IMR-90 (cell line): ENCODE results near the gene PPP1R12B. TPM values are rescaled to one million over a fixed set of nuclear protein-coding genes. Genes with fewer than 3 reads are reported as not detected.
"Not testable (repeated sequence)": the region's sequence is repeated elsewhere in the genome, so short reads cannot be mapped to it uniquely, and the experiment has no call there.

Experiments used
- ATAC-seq: fragments of 200-7000 bp; cut with Tn5 transposase; 2 replicates; pipeline ENCODE4 v1.9.1; 2020; ENCODE audit warnings: low read depth, mild to moderate bottlenecking, moderate library complexity
- BruUV-seq: library from RNA; stranded (reverse); fragments of 400-500 nt; replicated peaks from 2 replicates; lab custom pipeline; 2021; lab: Mats Ljungman, UMichigan
- CTCF ChIA-PET: fragments of 300-600 bp; formaldehyde crosslinking; extraction: SDS; loops from one replicate; lab custom pipeline; 2021; ENCODE audit warnings: antibody characterized with exemption; lab: Yijun Ruan, JAX
- POLR2A ChIA-PET: fragments of 300-600 bp; sonication (Branson Sonifier 250); formaldehyde crosslinking; loops from one replicate; lab custom pipeline; 2022; ENCODE audit warnings: antibody characterized with exemption; ENCODE audit not compliant: unreplicated experiment; lab: Charles Lee
- DNase-seq: peaks from one replicate; pipeline ENCODE4 v3.0.0; 2013
- H2AFZ ChIP-seq: replicated peaks from 2 replicates; pipeline ENCODE3; 2013; ENCODE audit warnings: low read length, mild to moderate bottlenecking; ENCODE audit not compliant: poor library complexity
- H2AK5ac ChIP-seq: 2 replicates; pipeline ENCODE4 v1.6.1; 2013; ENCODE audit warnings: low read depth, low read length, inconsistent platforms
- H2AK9ac ChIP-seq: replicated peaks from 2 replicates; pipeline ENCODE3; 2013; ENCODE audit warnings: mild to moderate bottlenecking, low read depth, low read length, moderate library complexity; ENCODE audit not compliant: poor library complexity
- H2BK120ac ChIP-seq: 2 replicates; pipeline ENCODE4 v1.6.1; 2013; ENCODE audit warnings: low read depth, low read length, inconsistent platforms
- H2BK15ac ChIP-seq: 3 replicates; pipeline ENCODE4 v1.6.1; 2013; ENCODE audit warnings: low read depth, low read length, inconsistent platforms
- H2BK20ac ChIP-seq: 2 replicates; pipeline ENCODE4 v1.6.1; 2013; ENCODE audit warnings: low read depth, mild to moderate bottlenecking, inconsistent platforms, low read length, moderate library complexity
- H2BK5ac ChIP-seq: 2 replicates; pipeline ENCODE4 v1.6.1; 2013; ENCODE audit warnings: mild to moderate bottlenecking, low read depth, low read length, inconsistent platforms; ENCODE audit not compliant: poor library complexity, severe bottlenecking
- H3K14ac ChIP-seq: replicated peaks from 2 replicates; pipeline ENCODE4 v1.6.1; 2013; ENCODE audit warnings: low read depth, low read length, inconsistent platforms
- H3K18ac ChIP-seq: 2 replicates; pipeline ENCODE4 v1.6.1; 2013; ENCODE audit warnings: low read depth, low read length, control low read depth
- H3K23ac ChIP-seq: 2 replicates; pipeline ENCODE4 v1.6.1; 2013; ENCODE audit warnings: low read depth, low read length, inconsistent platforms
- H3K27ac ChIP-seq: 2 replicates; pipeline ENCODE4 v1.5.1; 2013; ENCODE audit warnings: mild to moderate bottlenecking, control low read depth, low read length; ENCODE audit not compliant: insufficient read depth
- H3K27me3 ChIP-seq: 2 replicates; pipeline ENCODE4 v1.6.1; 2013; ENCODE audit warnings: low read length; ENCODE audit not compliant: control insufficient read depth, insufficient read depth
- H3K36me3 ChIP-seq: 2 replicates; pipeline ENCODE4 v1.6.1; 2013; ENCODE audit warnings: low read length, mixed read lengths; ENCODE audit not compliant: control insufficient read depth, insufficient read depth
- H3K4ac ChIP-seq: 2 replicates; pipeline ENCODE4 v1.6.1; 2013; ENCODE audit warnings: low read depth, low read length, inconsistent platforms
- H3K4me1 ChIP-seq: 2 replicates; pipeline ENCODE4 v1.6.1; 2013; ENCODE audit warnings: low read length, mixed read lengths; ENCODE audit not compliant: control insufficient read depth, insufficient read depth
- H3K4me2 ChIP-seq: 2 replicates; pipeline ENCODE4 v1.6.1; 2013; ENCODE audit warnings: low read depth, mild to moderate bottlenecking, control low read depth, low read length, moderate library complexity
- H3K4me3 ChIP-seq: 2 replicates; pipeline ENCODE4 v1.5.1; 2013; ENCODE audit warnings: low read depth, mild to moderate bottlenecking, control low read depth, low read length, moderate library complexity; ENCODE audit not compliant: insufficient read depth
- H3K56ac ChIP-seq: 2 replicates; pipeline ENCODE4 v1.6.1; 2013; ENCODE audit warnings: low read length, inconsistent platforms; ENCODE audit not compliant: insufficient read depth; ENCODE audit errors: extremely low read depth
- H3K79me1 ChIP-seq, 2 experiments: 2 replicates each; pipeline ENCODE4 v1.6.1; 2013; ENCODE audit warnings: low read length in 2 of 2, inconsistent platforms in 1 of 2, low read depth in 1 of 2
- H3K9ac ChIP-seq: 2 replicates; pipeline ENCODE4 v1.6.1; 2013; ENCODE audit warnings: low read depth, low read length, control low read depth
- H3K9me1 ChIP-seq: 2 replicates; pipeline ENCODE4 v1.6.1; 2013; ENCODE audit warnings: low read length, inconsistent platforms; ENCODE audit not compliant: insufficient read depth
- H3K9me3 ChIP-seq: 2 replicates; pipeline ENCODE4 v1.6.1; 2013; ENCODE audit warnings: low read length; ENCODE audit not compliant: control insufficient read depth, insufficient read depth
- H4K20me1 ChIP-seq: 2 replicates; pipeline ENCODE4 v1.6.1; 2013; ENCODE audit warnings: low read length, inconsistent platforms; ENCODE audit not compliant: insufficient read depth
- H4K5ac ChIP-seq: 2 replicates; pipeline ENCODE4 v1.6.1; 2013; ENCODE audit warnings: mild to moderate bottlenecking, low read depth, low read length, control low read depth
- H4K8ac ChIP-seq, 2 experiments: 2 replicates each; pipeline ENCODE4 v1.6.1; 2013; ENCODE audit warnings: low read depth in 2 of 2, low read length in 2 of 2, control low read depth in 1 of 2, inconsistent platforms in 1 of 2
- H4K91ac ChIP-seq: 2 replicates; pipeline ENCODE4 v1.6.1; 2013; ENCODE audit warnings: low read depth, low read length, inconsistent platforms; ENCODE audit not compliant: insufficient read depth
- FOS ChIP-seq: fragments of 150-350 bp; IDR thresholded peaks from 2 replicates; pipeline ENCODE4 v1.6.1; 2016; ENCODE audit warnings: low read depth, low read length
- WGBS, 2 experiments: methylation state at CpG; one replicate each; pipeline versions ENCODE4 v1.1.5 to v1.1.7; 2013; ENCODE audit warnings: missing lambda C conversion rate in 2 of 2; ENCODE audit not compliant: insufficient read length in 1 of 2; ENCODE audit errors: extremely low coverage in 2 of 2; 5-methylcytosine and 5-hydroxymethylcytosine counted together
- dilution Hi-C: fragments of 300-500 bp; cut with HindIII; formaldehyde crosslinking; loops from one replicate; pipeline ENCODE4 v1.14.3; 2018; ENCODE audit warnings: low sequenced_read_pairs; ENCODE audit not compliant: unreplicated experiment
- in situ Hi-C: fragments of 300-500 bp; cut with MboI; formaldehyde crosslinking; loops from 3 replicates; pipeline ENCODE4 v1.14.3; 2019; ENCODE audit warnings: low sequenced_read_pairs, inconsistent platforms, mixed read lengths
- intact Hi-C: fragments of 100-400 bp; cut with micrococcal nuclease; formaldehyde crosslinking; loops from 2 replicates; pipeline ENCODE4 v1.10.0; 2022
- polyA plus RNA-seq, 3 experiments: library from polyadenylated mRNA; depleted of rRNA; stranded (reverse); fragments of >200 nt; gene quantifications; 2 replicates each; pipeline ENCODE4 v1.2.3, GENCODE V29; 2012; ENCODE audit warnings: low replicate concordance in 1 of 3
- total RNA-seq: library from RNA; depleted of rRNA; stranded (reverse); fragments of >200 nt; gene quantifications from 2 replicates; pipeline ENCODE4 v1.2.3, GENCODE V29; 2012

The PPP1R12B gene
- total and polyA plus RNA-seq, 2 of the 4 experiments (the other 2 are of a cell fraction) = 8.5 to 12.0 TPM

DNA sequence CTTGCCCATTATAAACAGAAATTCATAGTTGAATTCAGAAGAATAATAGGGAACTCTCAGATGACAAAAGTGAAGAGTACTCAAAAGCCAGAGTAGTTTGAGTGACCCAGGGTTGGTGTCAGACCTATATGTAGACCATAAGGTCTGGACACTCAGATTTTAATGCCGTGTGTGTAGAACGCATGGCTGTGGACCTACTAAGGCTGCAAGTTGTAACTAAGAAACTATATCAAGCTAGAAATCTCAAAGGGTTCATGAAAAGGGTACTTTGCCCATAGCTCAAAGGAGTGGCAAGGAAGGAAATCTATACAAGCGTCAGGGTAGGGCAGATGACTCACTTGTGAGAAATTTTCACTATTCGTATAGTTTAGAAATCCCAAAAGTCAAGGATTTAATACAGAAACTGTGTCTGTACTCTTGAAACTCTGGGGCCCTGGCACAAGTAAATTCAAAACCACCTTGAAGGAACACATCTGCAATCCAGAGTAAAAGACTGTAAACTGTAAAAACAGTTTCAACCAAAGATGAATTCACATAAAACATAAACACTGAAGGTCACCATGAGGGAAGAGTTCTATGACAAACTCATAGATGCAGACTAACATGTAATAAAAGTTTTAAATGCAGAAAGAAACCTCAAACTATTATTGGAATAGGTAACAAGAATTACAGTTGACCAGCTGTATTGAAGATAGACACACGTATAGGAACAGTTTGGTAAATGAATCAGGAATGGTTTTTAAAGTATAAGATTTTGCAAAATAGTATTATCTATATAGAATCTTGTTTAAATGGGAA, 108.1 kb downstream of the PPP1R12B start:
- H3K4me3 ChIP-seq, dilution Hi-C loops: not testable (repeated sequence)

DNA sequence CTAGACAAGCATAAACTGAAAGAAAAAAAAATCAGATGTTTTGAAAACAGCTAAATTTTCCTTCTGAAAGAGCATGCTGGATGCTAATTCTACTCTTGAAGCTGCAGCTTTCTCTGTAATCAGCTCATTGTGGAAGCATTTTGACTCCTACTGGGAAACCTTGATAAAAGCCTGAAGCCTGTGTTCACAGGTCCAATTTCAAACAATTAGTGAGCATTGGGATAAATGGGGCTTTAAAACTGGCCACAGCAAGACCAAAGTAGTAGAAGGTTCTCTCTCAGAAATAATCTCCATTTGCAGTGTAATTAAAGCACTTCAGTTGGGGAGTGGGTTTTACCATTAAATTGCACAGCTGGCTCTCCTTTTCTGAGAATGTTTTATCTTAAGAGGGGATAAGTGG, 110.2 kb downstream of the PPP1R12B start:
- H4K20me1 ChIP-seq, H4K5ac ChIP-seq, dilution Hi-C loops, H3K9me1 ChIP-seq, H3K27ac ChIP-seq, H2AK5ac ChIP-seq, H2AK9ac ChIP-seq, H3K9me3 ChIP-seq, H3K23ac ChIP-seq, H4K8ac ChIP-seq, H3K14ac ChIP-seq, H3K18ac ChIP-seq, H3K27me3 ChIP-seq, DNase-seq, H3K4me2 ChIP-seq, H2AFZ ChIP-seq, H3K79me1 ChIP-seq, BruUV-seq, H3K9ac ChIP-seq, H2BK15ac ChIP-seq, ATAC-seq, H3K36me3 ChIP-seq, in situ Hi-C loops, CTCF ChIA-PET, H3K4me1 ChIP-seq, POLR2A ChIA-PET, H3K56ac ChIP-seq, H3K4ac ChIP-seq, H2BK120ac ChIP-seq, H2BK5ac ChIP-seq, H3K4me3 ChIP-seq, H4K91ac ChIP-seq, H2BK20ac ChIP-seq: not testable (repeated sequence)
- intact Hi-C loops = loop anchor here (5.0 kb wide), 1 partner anchor 111 kb away; the partner anchor contains the start of gene PPP1R12B

More for the DNA sequence above, 108.1 kb downstream of the PPP1R12B start:
- ATAC-seq = peak; percentile 87
- BruUV-seq, H2AK5ac ChIP-seq, H3K4me1 ChIP-seq, H3K36me3 ChIP-seq, H3K27me3 ChIP-seq, H3K9ac ChIP-seq, POLR2A ChIA-PET, in situ Hi-C loops, H2AK9ac ChIP-seq, H2AFZ ChIP-seq, H3K56ac ChIP-seq, H4K20me1 ChIP-seq, CTCF ChIA-PET, H3K9me1 ChIP-seq, H3K79me1 ChIP-seq, H3K14ac ChIP-seq, H3K9me3 ChIP-seq: not testable (repeated sequence)
- Histone ChIP-seq H4K91ac (peak overlapping the region; percentile 13), H3K18ac (peak overlapping the region; percentile 74; the same call in 1 of the 2 replicates), H2BK120ac (peak overlapping the region; percentile 74), H2BK15ac (peak overlapping the region; percentile 32; the same call in 1 of the 3 replicates), H3K23ac (peak overlapping the region; percentile 66), H4K8ac (peak overlapping the region in 1 of 2 experiments; percentile 93; a peak in 3 of 4 replicates), H2BK5ac (peak overlapping the region; percentile 65), H4K5ac (peak overlapping the region; percentile 16; the same call in 1 of the 2 replicates), H3K4me2 (peak overlapping the region; percentile 69; the same call in 1 of the 2 replicates), H3K27ac (0 out of 2 replicates have a peak overlapping the region, but pooled peaks have one; percentile 12), H2BK20ac (peak overlapping the region; percentile 80; the same call in 1 of the 2 replicates), H3K4ac (peak overlapping the region; percentile 23; the same call in 1 of the 2 replicates)
- WGBS, 2 experiments = no CpG with 5 or more reads among the region's 5 CpGs
- TF ChIP-seq FOS = 0 out of 2 replicates have a peak, but pooled peaks have one; percentile 31
- DNase-seq = peak; percentile 64
- intact Hi-C loops = loop anchor here (5.0 kb wide), 1 partner anchor 109 kb away; the partner anchor contains the start of gene PPP1R12B
